Trophoblast cell (in vitro differentiated cells and primary cell): ENCODE measurements around the gene RPRD2.

Experiments used
- DNase-seq, 2 donors: peaks; one replicate each; pipeline ENCODE4 v3.0.0-alpha.2; 2016
- H2AFZ ChIP-seq: 2 replicates; pipeline ENCODE4 v1.6.1; 2013; ENCODE audit warnings: low read length, moderate library complexity, mild to moderate bottlenecking; ENCODE audit not compliant: insufficient read depth, poor library complexity
- H2AK5ac ChIP-seq: 2 replicates; pipeline ENCODE4 v1.6.1; 2013; ENCODE audit warnings: mild to moderate bottlenecking, low read length
- H2BK120ac ChIP-seq: 2 replicates; pipeline ENCODE4 v1.6.1; 2013; ENCODE audit warnings: low read length, mild to moderate bottlenecking, moderate library complexity; ENCODE audit not compliant: insufficient read depth, poor library complexity
- H2BK12ac ChIP-seq: 2 replicates; pipeline ENCODE4 v1.6.1; 2013; ENCODE audit warnings: mild to moderate bottlenecking, low read length, moderate library complexity
- H2BK5ac ChIP-seq: 2 replicates; pipeline ENCODE4 v1.6.1; 2013; ENCODE audit warnings: low read length, low read depth, moderate library complexity, mild to moderate bottlenecking; ENCODE audit not compliant: poor library complexity
- H3K14ac ChIP-seq: 2 replicates; pipeline ENCODE4 v1.6.1; 2013; ENCODE audit warnings: mild to moderate bottlenecking, low read length
- H3K18ac ChIP-seq: 2 replicates; pipeline ENCODE4 v1.6.1; 2013; ENCODE audit warnings: mild to moderate bottlenecking, low read length
- H3K23ac ChIP-seq: 2 replicates; pipeline ENCODE4 v1.6.1; 2013; ENCODE audit warnings: low read length
- H3K27ac ChIP-seq: 2 replicates; pipeline ENCODE4 v1.5.1; 2013; ENCODE audit warnings: low read depth, mild to moderate bottlenecking, inconsistent platforms, low read length, moderate library complexity
- H3K27me3 ChIP-seq: 2 replicates; pipeline ENCODE4 v1.6.1; 2013; ENCODE audit warnings: inconsistent platforms, mild to moderate bottlenecking, low read length, moderate library complexity; ENCODE audit not compliant: insufficient read depth
- H3K36me3 ChIP-seq, 2 experiments: 1 replicate in 1 of 2; 2 replicates in 1 of 2; pipeline ENCODE4 v1.6.1; 2013; ENCODE audit warnings: low read length in 2 of 2, mild to moderate bottlenecking in 2 of 2, moderate library complexity in 1 of 2; ENCODE audit not compliant: insufficient read depth in 2 of 2, control insufficient read depth in 1 of 2
- H3K4ac ChIP-seq: 2 replicates; pipeline ENCODE4 v1.6.1; 2013; ENCODE audit warnings: low read depth, mild to moderate bottlenecking, low read length, moderate library complexity
- H3K4me1 ChIP-seq, 2 experiments: 1 replicate in 1 of 2; 2 replicates in 1 of 2; pipeline ENCODE4 v1.6.1; 2013; ENCODE audit warnings: low read length in 2 of 2, mild to moderate bottlenecking in 2 of 2, moderate library complexity in 1 of 2; ENCODE audit not compliant: insufficient read depth in 2 of 2, control insufficient read depth in 1 of 2
- H3K4me2 ChIP-seq: 2 replicates; pipeline ENCODE4 v1.6.1; 2013; ENCODE audit warnings: inconsistent platforms, mild to moderate bottlenecking, low read length, moderate library complexity
- H3K4me3 ChIP-seq: 2 replicates; pipeline ENCODE4 v1.5.1; 2013; ENCODE audit warnings: mild to moderate bottlenecking, low read depth, low read length, inconsistent platforms
- H3K79me1 ChIP-seq: one replicate; pipeline ENCODE4 v1.6.1; 2013; ENCODE audit warnings: low read length
- H3K79me2 ChIP-seq: 2 replicates; pipeline ENCODE4 v1.6.1; 2013; ENCODE audit warnings: low read length, mild to moderate bottlenecking; ENCODE audit not compliant: control insufficient read depth, insufficient read depth, poor library complexity
- H3K9ac ChIP-seq: 2 replicates; pipeline ENCODE4 v1.6.1; 2013; ENCODE audit warnings: mild to moderate bottlenecking, low read length
- H3K9me3 ChIP-seq: 2 replicates; pipeline ENCODE4 v1.6.1; 2013; ENCODE audit warnings: low read depth, mild to moderate bottlenecking, control low read depth, inconsistent platforms, low read length; ENCODE audit not compliant: insufficient read depth
- H4K12ac ChIP-seq: 2 replicates; pipeline ENCODE4 v1.6.1; 2013; ENCODE audit warnings: low read depth, mild to moderate bottlenecking, low read length, moderate library complexity
- H4K8ac ChIP-seq: 2 replicates; pipeline ENCODE4 v1.6.1; 2013; ENCODE audit warnings: low read depth, mild to moderate bottlenecking, low read length, moderate library complexity
- H4K91ac ChIP-seq: one replicate; pipeline ENCODE4 v1.6.1; 2013; ENCODE audit warnings: low read depth, mild to moderate bottlenecking, low read length, moderate library complexity
- WGBS: extraction: QIAGEN DNeasy Blood & Tissue Kit; methylation state at CpG from one replicate; pipeline ENCODE4 v1.1.7; 2013; ENCODE audit warnings: missing lambda C conversion rate; ENCODE audit not compliant: insufficient read length, insufficient coverage; ENCODE audit errors: extremely low coverage; 5-methylcytosine and 5-hydroxymethylcytosine counted together

RPRD2 gene

DNA sequence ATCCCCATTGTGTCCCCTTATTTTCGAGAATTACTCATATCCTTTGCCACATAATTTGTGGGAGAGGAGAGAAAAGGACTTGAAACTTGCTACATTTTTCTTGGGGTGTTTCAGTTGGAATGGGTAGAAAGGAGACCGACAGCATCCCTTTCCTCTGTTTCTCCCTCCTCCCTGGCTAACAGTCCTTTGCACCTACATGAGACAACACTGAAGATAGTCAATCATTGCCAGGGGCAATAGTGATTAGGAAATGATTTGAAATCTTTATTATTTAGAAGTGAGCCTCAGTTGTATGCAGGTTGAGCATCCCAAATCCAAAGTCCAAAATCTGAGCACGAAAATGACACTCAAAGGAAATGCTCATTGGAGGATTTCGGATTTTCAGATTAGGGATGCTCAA is 115.4 kb downstream of the RPRD2 start:
- H3K14ac ChIP-seq = no peak overlapping the region
- H4K12ac ChIP-seq = no peak overlapping the region
- H2BK12ac ChIP-seq = no peak overlapping the region
- H3K4me1 ChIP-seq = no peaks in the 10 kb centered on the region
- H4K91ac ChIP-seq = no peak overlapping the region
- no peak overlapping the region for H3K4me2 ChIP-seq
- H3K9ac ChIP-seq = no peak overlapping the region
- H4K8ac ChIP-seq = no peak overlapping the region
- no peaks in the 10 kb centered on the region for H3K79me1 ChIP-seq
- no peak overlapping the region for H2AK5ac ChIP-seq
- WGBS = no CpG with 5 or more reads among the region's 4 CpGs
- no peaks in the 10 kb centered on the region for H3K79me2 ChIP-seq
- no peaks in the 10 kb centered on the region for H3K27me3 ChIP-seq
- H3K23ac ChIP-seq = no peak overlapping the region
- H2BK5ac ChIP-seq = no peak overlapping the region
- no peak overlapping the region for H3K4ac ChIP-seq
- H3K36me3 ChIP-seq = no peaks in the 10 kb centered on the region
- no peak overlapping the region for H3K27ac ChIP-seq
- no peaks in the 10 kb centered on the region for H3K9me3 ChIP-seq
- H3K18ac ChIP-seq = no peak overlapping the region
- no peak for DNase-seq
- H2AFZ ChIP-seq = no peak overlapping the region
- no peak overlapping the region for H3K4me3 ChIP-seq
- H2BK120ac ChIP-seq = no peak overlapping the region

DNA sequence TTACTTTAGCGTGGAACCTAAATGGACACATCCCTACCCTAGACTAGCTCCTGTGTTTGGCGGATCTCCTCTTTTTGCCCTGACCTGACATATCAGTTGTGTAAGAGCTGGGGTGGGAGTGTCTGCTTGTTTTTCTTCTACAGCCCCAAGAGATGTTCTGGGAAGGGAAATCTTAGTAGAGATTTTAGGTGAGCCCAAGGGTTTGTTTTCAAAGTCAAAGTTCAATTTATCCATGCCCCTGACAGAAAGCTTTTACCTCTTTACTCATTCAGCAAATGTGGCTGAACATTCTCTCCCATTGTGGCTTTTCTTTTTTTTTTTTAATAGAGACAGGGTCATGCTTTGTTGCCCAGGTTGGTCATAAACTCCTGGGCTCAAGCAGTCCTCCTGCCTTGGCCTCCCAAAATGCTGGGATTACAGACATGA is 116.0 kb downstream of the RPRD2 start:
- no peak for DNase-seq
- no peak overlapping the region for H4K8ac ChIP-seq
- H3K4ac ChIP-seq = no peak overlapping the region
- H3K9me3 ChIP-seq = no peaks in the 10 kb centered on the region
- no peak overlapping the region for H3K27ac ChIP-seq
- H3K27me3 ChIP-seq = no peaks in the 10 kb centered on the region
- H2AFZ ChIP-seq = no peak overlapping the region
- no peak overlapping the region for H3K4me2 ChIP-seq
- no peak overlapping the region for H4K91ac ChIP-seq
- H4K12ac ChIP-seq = no peak overlapping the region
- no peak overlapping the region for H3K4me3 ChIP-seq
- no peaks in the 10 kb centered on the region for H3K4me1 ChIP-seq
- H2BK5ac ChIP-seq = no peak overlapping the region
- H3K18ac ChIP-seq = no peak overlapping the region
- no peak overlapping the region for H2BK12ac ChIP-seq
- H2BK120ac ChIP-seq = no peak overlapping the region
- H3K36me3 ChIP-seq = no peaks in the 10 kb centered on the region
- H2AK5ac ChIP-seq = no peak overlapping the region
- no peak overlapping the region for H3K9ac ChIP-seq
- H3K14ac ChIP-seq = no peak overlapping the region
- WGBS = no CpG with 5 or more reads among the region's 2 CpGs
- no peaks in the 10 kb centered on the region for H3K79me2 ChIP-seq
- no peak overlapping the region for H3K23ac ChIP-seq
- no peaks in the 10 kb centered on the region for H3K79me1 ChIP-seq

DNA sequence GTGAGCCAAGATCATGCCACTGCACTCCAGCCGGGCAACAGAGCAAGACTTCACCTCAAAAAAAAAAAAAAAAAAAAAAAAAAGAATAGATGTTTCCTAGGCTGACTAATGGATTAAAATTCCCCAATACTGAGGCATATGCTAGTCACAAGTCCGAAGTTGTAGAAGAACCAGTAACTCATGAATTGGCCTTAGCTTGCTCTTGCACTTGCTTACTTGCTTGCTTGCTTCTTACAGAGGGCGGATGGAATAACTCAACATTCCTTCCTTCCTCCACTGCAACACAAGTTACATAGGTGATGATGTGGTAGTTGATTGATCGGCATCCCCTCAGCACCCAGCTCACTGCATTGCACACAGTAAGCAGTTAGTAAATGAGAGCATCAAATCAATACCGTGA is 120.5 kb downstream of the RPRD2 start:
- Histone ChIP-seq H3K4me2 (no peak overlapping the region), H3K79me2 (peaks cover 3% of the 10 kb centered on the region), H3K27me3 (no peaks in the 10 kb centered on the region), H4K91ac (no peak overlapping the region), H3K79me1 (peaks cover 4% of the 10 kb centered on the region), H3K27ac (no peak overlapping the region), H2AFZ (no peak overlapping the region), H3K4ac (no peak overlapping the region), H3K23ac (no peak overlapping the region), H3K14ac (no peak overlapping the region), H3K9me3 (no peaks in the 10 kb centered on the region), H4K8ac (no peak overlapping the region), H4K12ac (no peak overlapping the region), H3K18ac (no peak overlapping the region), H2BK120ac (no peak overlapping the region), H3K36me3 (no peaks in the 10 kb centered on the region), H3K9ac (no peak overlapping the region), H3K4me3 (no peak overlapping the region), H3K4me1 (peaks cover 4 to 6% of the 10 kb centered on the region in 2 experiments), H2AK5ac (no peak overlapping the region), H2BK12ac (no peak overlapping the region), H2BK5ac (no peak overlapping the region)
- WGBS = no CpG with 5 or more reads among the region's 5 CpGs
- DNase-seq = no peak

DNA sequence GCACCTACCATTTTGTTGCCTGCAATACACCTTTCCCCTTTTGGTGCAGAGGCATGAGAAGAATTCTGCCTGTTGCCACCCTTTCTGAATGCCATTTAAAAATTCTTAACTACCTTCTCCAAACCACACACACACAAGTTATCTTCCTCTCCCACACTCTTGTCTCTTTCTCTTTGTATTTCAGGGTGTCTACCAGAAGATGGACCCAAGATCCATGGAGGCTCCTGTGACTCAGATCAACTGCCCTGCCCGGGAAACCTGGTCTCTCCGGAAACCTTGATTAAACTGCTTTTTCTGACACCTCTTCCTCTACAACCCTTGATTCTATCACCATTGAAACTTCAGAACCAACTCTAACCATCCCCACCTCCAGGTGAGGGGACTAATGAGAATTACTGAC is 120.9 kb downstream of the RPRD2 start:
- Histone ChIP-seq H2BK120ac (no peak overlapping the region), H3K4me2 (no peak overlapping the region), H3K27ac (no peak overlapping the region), H2AFZ (no peak overlapping the region), H4K12ac (no peak overlapping the region), H4K8ac (no peak overlapping the region), H3K27me3 (no peaks in the 10 kb centered on the region), H3K4me1 (peaks cover 4 to 6% of the 10 kb centered on the region in 2 experiments), H3K14ac (no peak overlapping the region), H3K18ac (no peak overlapping the region), H3K4ac (no peak overlapping the region), H3K4me3 (no peak overlapping the region), H2BK5ac (no peak overlapping the region), H2BK12ac (no peak overlapping the region), H3K23ac (no peak overlapping the region), H3K79me1 (peaks cover 4% of the 10 kb centered on the region), H2AK5ac (no peak overlapping the region), H3K79me2 (peaks cover 3% of the 10 kb centered on the region), H4K91ac (no peak overlapping the region), H3K9ac (no peak overlapping the region), H3K9me3 (no peaks in the 10 kb centered on the region), H3K36me3 (peaks cover 0 to 2% of the 10 kb centered on the region in 2 experiments)
- DNase-seq = no peak
- no CpG with 5 or more reads among the region's 2 CpGs for WGBS
